Testis (tissue), 2 donors: Measurements from ENCODE around the gene TNXB.

Experiments
- POLR2A ChIP-seq: fragments of 450-650 bp; IDR thresholded peaks from one replicate; pipeline ENCODE4 v1.6.1; 2017; ENCODE audit warnings: antibody characterized with exemption, mild to moderate bottlenecking, moderate library complexity
- TF ChIP-seq, protein P1 (sequence below), 3 experiments: fragments of 450-650 bp in 2 of 3; fragments of 200-600 bp in 1 of 3; sonication (generic) in 1 of 3; IDR thresholded peaks; one replicate each; pipeline ENCODE4 v1.5.1; 2016 to 2019; ENCODE audit warnings: antibody characterized with exemption in 3 of 3, mild to moderate bottlenecking in 2 of 3, moderate library complexity in 1 of 3

DNA sequence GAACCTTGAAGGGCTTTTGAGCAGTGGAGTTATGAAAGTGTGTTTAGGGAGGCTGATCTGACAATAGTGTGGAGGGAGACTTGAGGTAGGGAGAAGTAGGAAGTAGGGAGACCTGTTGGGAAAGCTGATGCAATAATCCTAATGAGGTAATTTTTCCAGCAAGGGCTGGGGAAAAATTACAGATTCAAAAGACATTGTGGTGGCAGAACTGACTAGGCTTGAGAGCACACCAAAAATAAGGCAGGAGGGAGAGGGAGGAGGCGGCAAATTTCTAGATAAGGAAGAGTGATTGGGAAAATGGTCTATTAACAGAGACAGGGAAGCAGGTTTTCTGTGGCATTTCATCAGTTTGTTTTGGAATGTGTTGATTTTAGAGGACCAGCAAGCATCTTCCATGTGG lies 37.1 kb upstream of the TNXB start:
- TF ChIP-seq, protein P1, sequence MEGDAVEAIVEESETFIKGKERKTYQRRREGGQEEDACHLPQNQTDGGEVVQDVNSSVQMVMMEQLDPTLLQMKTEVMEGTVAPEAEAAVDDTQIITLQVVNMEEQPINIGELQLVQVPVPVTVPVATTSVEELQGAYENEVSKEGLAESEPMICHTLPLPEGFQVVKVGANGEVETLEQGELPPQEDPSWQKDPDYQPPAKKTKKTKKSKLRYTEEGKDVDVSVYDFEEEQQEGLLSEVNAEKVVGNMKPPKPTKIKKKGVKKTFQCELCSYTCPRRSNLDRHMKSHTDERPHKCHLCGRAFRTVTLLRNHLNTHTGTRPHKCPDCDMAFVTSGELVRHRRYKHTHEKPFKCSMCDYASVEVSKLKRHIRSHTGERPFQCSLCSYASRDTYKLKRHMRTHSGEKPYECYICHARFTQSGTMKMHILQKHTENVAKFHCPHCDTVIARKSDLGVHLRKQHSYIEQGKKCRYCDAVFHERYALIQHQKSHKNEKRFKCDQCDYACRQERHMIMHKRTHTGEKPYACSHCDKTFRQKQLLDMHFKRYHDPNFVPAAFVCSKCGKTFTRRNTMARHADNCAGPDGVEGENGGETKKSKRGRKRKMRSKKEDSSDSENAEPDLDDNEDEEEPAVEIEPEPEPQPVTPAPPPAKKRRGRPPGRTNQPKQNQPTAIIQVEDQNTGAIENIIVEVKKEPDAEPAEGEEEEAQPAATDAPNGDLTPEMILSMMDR (IDR thresholded peaks at IDR 0.05): no peak
- TF ChIP-seq POLR2A: no peak
